Body of pancreas (tissue), 4 donors: ENCODE results near the gene TMEM243.

Experiments used
- POLR2A ChIP-seq, 3 donors: fragments of 450-650 bp; IDR thresholded peaks; one replicate each; pipeline ENCODE4 v1.6.1; 2016; ENCODE audit warnings: antibody characterized with exemption in 3 of 3, mild to moderate bottlenecking in 2 of 3
- TF ChIP-seq, protein P1 (sequence below), 7 experiments: fragments of 450-650 bp in 4 of 7; fragments of 200-600 bp in 3 of 7; sonication (generic) in 3 of 7; IDR thresholded peaks; one replicate each; pipeline ENCODE4 v1.5.1; 2016 to 2019; ENCODE audit warnings: antibody characterized with exemption in 7 of 7

DNA sequence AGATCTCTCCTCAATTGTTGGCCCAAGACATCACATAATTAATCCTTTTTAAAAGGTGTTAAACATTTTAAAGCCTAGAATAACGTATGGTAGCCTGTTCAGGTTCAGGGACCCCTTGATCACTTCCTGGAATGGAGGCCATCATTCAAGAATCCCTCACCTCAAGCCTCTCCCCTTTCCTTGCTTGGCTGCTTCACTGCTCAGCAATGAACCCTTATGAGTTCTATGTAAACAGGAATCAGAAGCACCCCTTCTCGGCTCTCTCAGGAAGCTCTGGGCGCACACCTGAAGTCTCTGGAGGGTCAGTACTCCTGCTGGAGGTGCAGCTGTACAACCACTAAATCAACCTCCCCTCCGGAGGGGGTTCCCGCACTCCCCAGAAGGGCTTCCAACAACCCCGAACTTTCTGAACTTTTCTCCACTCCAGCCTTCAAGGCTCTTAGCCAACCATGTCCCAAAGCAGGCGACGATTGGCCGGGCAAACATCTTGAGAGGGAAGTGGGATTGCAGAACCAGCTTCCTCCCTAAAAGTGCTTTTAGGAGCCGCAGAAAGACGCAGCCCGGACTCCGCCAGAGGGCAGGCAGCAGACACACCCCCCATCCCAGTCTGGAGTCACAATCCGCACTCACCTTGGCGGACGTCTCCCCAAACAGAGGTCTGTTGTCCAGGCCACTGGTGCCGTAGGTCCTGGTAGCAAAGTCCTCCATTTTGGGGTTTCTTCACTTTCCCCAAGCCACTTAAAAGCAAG, 562 bp downstream of the TMEM243 start:
- TF ChIP-seq, protein P1, sequence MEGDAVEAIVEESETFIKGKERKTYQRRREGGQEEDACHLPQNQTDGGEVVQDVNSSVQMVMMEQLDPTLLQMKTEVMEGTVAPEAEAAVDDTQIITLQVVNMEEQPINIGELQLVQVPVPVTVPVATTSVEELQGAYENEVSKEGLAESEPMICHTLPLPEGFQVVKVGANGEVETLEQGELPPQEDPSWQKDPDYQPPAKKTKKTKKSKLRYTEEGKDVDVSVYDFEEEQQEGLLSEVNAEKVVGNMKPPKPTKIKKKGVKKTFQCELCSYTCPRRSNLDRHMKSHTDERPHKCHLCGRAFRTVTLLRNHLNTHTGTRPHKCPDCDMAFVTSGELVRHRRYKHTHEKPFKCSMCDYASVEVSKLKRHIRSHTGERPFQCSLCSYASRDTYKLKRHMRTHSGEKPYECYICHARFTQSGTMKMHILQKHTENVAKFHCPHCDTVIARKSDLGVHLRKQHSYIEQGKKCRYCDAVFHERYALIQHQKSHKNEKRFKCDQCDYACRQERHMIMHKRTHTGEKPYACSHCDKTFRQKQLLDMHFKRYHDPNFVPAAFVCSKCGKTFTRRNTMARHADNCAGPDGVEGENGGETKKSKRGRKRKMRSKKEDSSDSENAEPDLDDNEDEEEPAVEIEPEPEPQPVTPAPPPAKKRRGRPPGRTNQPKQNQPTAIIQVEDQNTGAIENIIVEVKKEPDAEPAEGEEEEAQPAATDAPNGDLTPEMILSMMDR (IDR thresholded peaks at IDR 0.05) = peak in 1 of 7 experiments; percentile 21
- no peak for TF ChIP-seq POLR2A (IDR thresholded peaks at IDR 0.05)
